ENCODE data around the gene CCDC85C.

CCDC85C gene

GRCh38 chr14:99450266-99450665 is 153.7 kb downstream of the CCDC85C start:
- DNase-seq (ENCODE audit: low spot score) (no peak), FAIRE-seq (no peak)
